ENCODE results near the gene DNASE2B.

- TF ChIP-seq CTCF (IDR thresholded peaks at IDR 0.05) (no peak), POLR2A (IDR thresholded peaks at IDR 0.05) (no peak)
Measured at GRCh38 chr1:84450910-84451309, 52.6 kb downstream of the DNASE2B start.

Data from vagina (tissue), 2 donors.